ENCODE results near the gene AGXT2.
"Not testable (repeated sequence)": the region's sequence is repeated elsewhere in the genome, so short reads cannot be mapped to it uniquely, and the experiment has no call there.

Gene AGXT2

DNA sequence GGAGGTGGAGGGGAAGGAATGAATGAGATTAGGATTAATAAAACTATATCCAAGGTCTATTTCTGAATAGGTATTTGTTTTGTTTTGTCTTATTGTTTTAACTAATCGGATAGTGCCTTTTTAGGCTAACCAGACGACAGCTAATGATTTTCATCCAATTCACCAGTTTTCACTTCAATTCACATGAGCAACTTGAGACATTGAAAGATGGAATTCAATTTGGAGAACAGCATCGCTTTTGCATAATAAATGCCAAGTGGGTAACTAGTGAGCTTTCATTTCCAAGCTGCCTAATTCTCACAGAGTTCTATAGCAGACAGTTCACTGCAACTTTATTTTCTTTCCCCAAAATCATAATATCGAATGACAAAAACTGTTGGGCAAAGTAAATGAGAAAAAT lies 5.0 kb downstream of the AGXT2 start:
- H3K4me3 ChIP-seq (ENCODE audit: low read depth, low read length), result no peak overlapping the region
- DNase-seq (ENCODE audit: low read depth), result no peak
- TF ChIP-seq, protein P1, sequence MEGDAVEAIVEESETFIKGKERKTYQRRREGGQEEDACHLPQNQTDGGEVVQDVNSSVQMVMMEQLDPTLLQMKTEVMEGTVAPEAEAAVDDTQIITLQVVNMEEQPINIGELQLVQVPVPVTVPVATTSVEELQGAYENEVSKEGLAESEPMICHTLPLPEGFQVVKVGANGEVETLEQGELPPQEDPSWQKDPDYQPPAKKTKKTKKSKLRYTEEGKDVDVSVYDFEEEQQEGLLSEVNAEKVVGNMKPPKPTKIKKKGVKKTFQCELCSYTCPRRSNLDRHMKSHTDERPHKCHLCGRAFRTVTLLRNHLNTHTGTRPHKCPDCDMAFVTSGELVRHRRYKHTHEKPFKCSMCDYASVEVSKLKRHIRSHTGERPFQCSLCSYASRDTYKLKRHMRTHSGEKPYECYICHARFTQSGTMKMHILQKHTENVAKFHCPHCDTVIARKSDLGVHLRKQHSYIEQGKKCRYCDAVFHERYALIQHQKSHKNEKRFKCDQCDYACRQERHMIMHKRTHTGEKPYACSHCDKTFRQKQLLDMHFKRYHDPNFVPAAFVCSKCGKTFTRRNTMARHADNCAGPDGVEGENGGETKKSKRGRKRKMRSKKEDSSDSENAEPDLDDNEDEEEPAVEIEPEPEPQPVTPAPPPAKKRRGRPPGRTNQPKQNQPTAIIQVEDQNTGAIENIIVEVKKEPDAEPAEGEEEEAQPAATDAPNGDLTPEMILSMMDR (conservative IDR thresholded peaks at IDR 0.05; ENCODE audit: low read depth, low read length), result no peak

DNA sequence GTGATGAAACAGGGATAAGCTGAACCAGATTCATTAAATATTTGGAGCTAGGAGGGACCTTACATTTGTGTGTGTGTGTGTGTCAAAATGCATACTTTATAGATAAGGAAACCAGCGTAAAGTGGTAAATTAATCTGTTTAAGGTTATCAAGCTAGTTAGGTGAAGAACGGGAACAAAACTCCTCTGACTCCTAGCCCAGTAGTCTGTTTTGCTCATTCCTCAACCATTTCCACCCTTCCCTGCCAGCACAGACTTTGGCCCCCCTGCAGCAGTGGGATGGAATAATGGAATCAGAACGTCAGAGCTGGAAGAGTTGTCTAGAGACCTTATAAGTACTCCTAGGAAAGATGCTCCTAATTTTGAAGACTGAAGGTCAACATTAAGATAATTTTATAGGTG lies 6.5 kb downstream of the AGXT2 start:
- H3K4me3 ChIP-seq (ENCODE audit: low read depth, low read length), result no peak overlapping the region

DNA sequence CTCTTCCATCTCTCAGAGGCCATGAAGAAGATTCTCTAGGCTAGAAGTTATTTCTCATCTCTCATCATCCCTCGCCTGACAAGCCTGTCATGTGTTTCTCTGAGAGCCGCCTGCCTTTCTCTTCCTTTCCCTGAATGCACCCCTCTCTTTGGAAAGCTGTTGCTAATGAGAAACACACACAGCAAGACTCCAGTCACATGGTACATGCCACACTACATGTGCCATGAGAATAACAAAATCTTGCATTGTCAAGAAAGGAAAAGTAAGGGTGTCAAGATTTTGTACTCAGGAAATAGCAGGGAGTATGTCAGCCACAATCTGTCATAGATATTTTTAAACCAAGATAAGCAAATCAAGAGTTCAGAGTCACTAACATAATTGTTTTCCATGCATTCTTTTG lies 8.9 kb downstream of the AGXT2 start:
- H3K4me3 ChIP-seq (ENCODE audit: low read depth, low read length), result no peak overlapping the region
- TF ChIP-seq, protein P1 (conservative IDR thresholded peaks at IDR 0.05; ENCODE audit: low read depth, low read length), result no peak
- DNase-seq (ENCODE audit: low read depth), result peak; percentile 47

More for the DNA sequence above, 6.5 kb downstream of the AGXT2 start:
- TF ChIP-seq, protein P1 (conservative IDR thresholded peaks at IDR 0.05; ENCODE audit: low read depth, low read length), result no peak
- no peak for DNase-seq (ENCODE audit: low read depth)

DNA sequence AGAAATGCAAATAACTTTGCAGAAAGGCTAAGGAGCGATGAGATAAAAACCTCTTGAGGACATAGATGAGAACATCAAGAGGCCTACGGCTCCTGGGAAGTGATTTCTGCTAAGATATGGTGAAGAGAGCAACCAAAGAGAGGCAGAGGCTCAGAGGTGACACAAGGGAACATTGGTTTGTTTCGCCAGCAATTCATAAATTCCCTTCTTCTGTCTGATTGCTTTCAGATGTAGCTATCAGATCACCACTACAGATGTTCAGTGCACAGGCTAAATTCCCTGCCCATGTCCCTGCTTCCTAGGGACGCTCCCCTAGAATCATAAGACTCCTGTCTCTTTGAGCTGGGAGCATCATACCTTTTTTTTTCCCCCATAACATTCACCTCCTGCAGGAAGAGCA lies 11.2 kb downstream of the AGXT2 start:
- no peak for DNase-seq (ENCODE audit: low read depth)
- no peak overlapping the region for H3K4me3 ChIP-seq (ENCODE audit: low read depth, low read length)
- TF ChIP-seq, protein P1 (conservative IDR thresholded peaks at IDR 0.05; ENCODE audit: low read depth, low read length), result no peak

DNA sequence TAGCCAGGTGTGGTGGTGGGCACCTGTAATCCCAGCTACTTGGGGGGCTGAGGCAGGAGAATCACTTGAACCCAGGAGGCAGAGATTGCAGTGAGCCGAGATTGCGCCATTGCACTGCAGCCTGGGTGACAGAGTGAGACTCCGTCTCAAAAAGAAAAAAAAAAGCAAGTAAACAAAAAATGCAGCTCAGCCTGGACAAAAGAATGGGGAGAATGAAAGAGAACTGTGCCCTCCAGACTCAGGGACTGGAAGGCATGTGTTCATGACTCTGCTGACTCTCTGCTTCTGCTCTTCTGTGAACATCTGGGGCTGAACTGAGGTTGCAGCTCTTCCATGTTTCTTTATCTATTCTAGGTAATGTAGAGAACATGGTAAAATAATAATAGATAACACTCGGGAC lies 11.8 kb downstream of the AGXT2 start:
- not testable (repeated sequence) for H3K4me3 ChIP-seq (ENCODE audit: low read depth, low read length); DNase-seq (ENCODE audit: low read depth)

DNA sequence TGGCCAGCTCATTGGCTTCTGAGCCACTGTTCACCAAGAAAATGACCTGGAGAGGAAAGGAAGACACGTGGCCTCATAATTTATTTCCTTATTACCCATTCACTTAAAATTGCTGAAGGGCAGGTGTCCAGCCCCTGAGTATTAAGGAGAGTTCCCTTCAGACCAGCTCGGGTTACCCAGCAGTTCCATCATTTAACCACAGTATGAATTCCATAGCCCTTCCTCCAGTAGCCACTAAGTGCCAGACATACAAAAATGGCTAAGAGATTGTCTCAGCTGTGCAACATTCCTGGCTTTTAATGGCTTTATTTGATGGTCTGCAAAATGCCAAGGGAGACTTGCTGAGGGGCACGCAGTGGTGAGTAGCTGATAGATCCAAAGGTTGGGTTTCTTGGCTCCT lies 12.5 kb downstream of the AGXT2 start:
- DNase-seq (ENCODE audit: low read depth), result no peak
- H3K4me3 ChIP-seq (ENCODE audit: low read depth, low read length), result no peak overlapping the region
- TF ChIP-seq, protein P1 (conservative IDR thresholded peaks at IDR 0.05; ENCODE audit: low read depth, low read length), result no peak

DNA sequence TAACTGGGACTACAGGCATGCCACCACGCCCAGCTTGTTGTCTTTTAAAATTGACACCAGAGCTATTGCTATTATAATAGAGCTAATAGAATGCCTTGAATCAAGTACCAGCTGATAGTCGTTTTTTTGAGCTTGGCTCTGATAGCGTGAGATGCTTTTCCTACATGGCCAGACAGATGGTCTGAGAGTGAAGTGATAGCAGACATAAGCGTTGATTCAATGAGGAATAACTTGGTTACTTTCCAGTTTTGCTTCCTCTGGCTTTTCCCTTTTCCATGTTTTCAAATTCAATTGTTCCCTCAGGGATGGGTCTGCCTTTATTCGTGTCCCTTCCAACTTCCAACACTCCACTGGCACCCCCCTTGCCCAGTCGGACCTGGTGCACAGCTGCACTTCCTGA lies 15.4 kb downstream of the AGXT2 start:
- TF ChIP-seq, protein P1 (conservative IDR thresholded peaks at IDR 0.05; ENCODE audit: low read depth, low read length), result no peak
- H3K4me3 ChIP-seq (ENCODE audit: low read depth, low read length), result no peak overlapping the region
- no peak for DNase-seq (ENCODE audit: low read depth)

DNA sequence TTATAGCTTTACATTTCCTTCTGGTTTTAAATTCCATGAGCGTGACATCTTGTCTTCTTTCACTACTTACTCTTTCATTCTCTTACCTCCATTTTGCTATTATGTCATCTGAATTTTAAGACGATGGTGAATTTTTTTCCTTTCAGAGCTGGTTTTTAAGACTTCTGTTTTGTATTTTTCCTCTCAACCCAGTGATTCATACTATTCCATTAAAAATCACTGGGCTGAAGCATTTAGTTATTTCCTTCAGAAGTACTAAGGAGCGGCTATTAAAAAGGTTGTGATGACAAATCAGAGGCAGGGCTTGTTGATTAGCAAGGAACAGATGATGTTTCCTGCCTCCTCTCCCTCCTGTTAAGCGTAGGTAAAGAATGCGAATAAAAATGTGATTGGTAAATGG lies 16.5 kb downstream of the AGXT2 start:
- TF ChIP-seq, protein P1 (conservative IDR thresholded peaks at IDR 0.05; ENCODE audit: low read depth, low read length), result no peak
- no peak overlapping the region for H3K4me3 ChIP-seq (ENCODE audit: low read depth, low read length)
- peak; percentile 58 for DNase-seq (ENCODE audit: low read depth)
